ENCODE results near the gene CDH13. TPM values are rescaled to one million over a fixed set of nuclear protein-coding genes. Genes with fewer than 3 reads are reported as not detected.

Gene CDH13
- total RNA-seq, 1 experiment from 2014 or later, result 2.1 TPM

- DNase-seq (ENCODE audit: low spot score), result no peak
- Histone ChIP-seq H3K27ac (ENCODE audit: low read depth, low read length, poor library complexity, severe bottlenecking) (no peak overlapping the region), H3K27me3 (replicated peaks; ENCODE audit: insufficient read depth, low read depth, low read length, poor library complexity) (no peaks in the 10 kb centered on the region), H3K9me3 (ENCODE audit: low read depth, low read length, poor library complexity, severe bottlenecking) (no peaks in the 10 kb centered on the region), H3K4me3 (ENCODE audit: low read depth, low read length, poor library complexity, severe bottlenecking) (no peak overlapping the region), H3K36me3 (ENCODE audit: insufficient read depth, low read length, poor library complexity, severe bottlenecking) (no peaks in the 10 kb centered on the region), H3K4me1 (ENCODE audit: insufficient read depth, low read length, poor library complexity, severe bottlenecking) (peaks cover 27% of the 10 kb centered on the region)
- CTCF ChIA-PET, result no interaction called here
- intact Hi-C loops (cut with micrococcal nuclease; ENCODE audit: unreplicated experiment), result no loop called here
- TF ChIP-seq CTCF (conservative IDR thresholded peaks at IDR 0.05; ENCODE audit: low read depth, low read length), result no peak
- no peak for TF ChIP-seq EZH2 (IDR thresholded peaks at IDR 0.05; ENCODE audit: borderline replicate concordance, low read depth, low read length, poor library complexity, severe bottlenecking)
- BruUV-seq (replicated peaks), result no TSS peak
- POLR2A ChIA-PET (ENCODE audit: low non-redundant PET), result no interaction called here
Observed at GRCh38 chr16:82657239-82657638, 30.5 kb downstream of the CDH13 start.

- no peak overlapping the region for H3K4me3 ChIP-seq (ENCODE audit: low read depth, low read length, poor library complexity, severe bottlenecking)
- H3K27me3 ChIP-seq (replicated peaks; ENCODE audit: insufficient read depth, low read depth, low read length, poor library complexity), result no peaks in the 10 kb centered on the region
- no peaks in the 10 kb centered on the region for H3K36me3 ChIP-seq (ENCODE audit: insufficient read depth, low read length, poor library complexity, severe bottlenecking)
- H3K4me1 ChIP-seq (ENCODE audit: insufficient read depth, low read length, poor library complexity, severe bottlenecking), result peaks cover 22% of the 10 kb centered on the region
- no peak for DNase-seq (ENCODE audit: low spot score)
- no TSS peak for BruUV-seq (replicated peaks)
- intact Hi-C loops (cut with micrococcal nuclease; ENCODE audit: unreplicated experiment), result no loop called here
- POLR2A ChIA-PET (ENCODE audit: low non-redundant PET), result no interaction called here
- no peak for TF ChIP-seq CTCF (conservative IDR thresholded peaks at IDR 0.05; ENCODE audit: low read depth, low read length)
- TF ChIP-seq EZH2 (IDR thresholded peaks at IDR 0.05; ENCODE audit: borderline replicate concordance, low read depth, low read length, poor library complexity, severe bottlenecking), result no peak
- no peaks in the 10 kb centered on the region for H3K9me3 ChIP-seq (ENCODE audit: low read depth, low read length, poor library complexity, severe bottlenecking)
- no peak overlapping the region for H3K27ac ChIP-seq (ENCODE audit: low read depth, low read length, poor library complexity, severe bottlenecking)
- CTCF ChIA-PET, result no interaction called here
Observed at GRCh38 chr16:82657786-82658185, 31.0 kb downstream of the CDH13 start.

GRCh38 chr16:82658796-82659195 lies 32.0 kb downstream of the CDH13 start:
- no TSS peak for BruUV-seq (replicated peaks)
- TF ChIP-seq CTCF (conservative IDR thresholded peaks at IDR 0.05; ENCODE audit: low read depth, low read length), result no peak
- no peak for TF ChIP-seq EZH2 (IDR thresholded peaks at IDR 0.05; ENCODE audit: borderline replicate concordance, low read depth, low read length, poor library complexity, severe bottlenecking)
- DNase-seq (ENCODE audit: low spot score), result no peak
- ChIA-PET CTCF (no interaction called here), POLR2A (ENCODE audit: low non-redundant PET) (no interaction called here)
- H3K36me3 ChIP-seq (ENCODE audit: insufficient read depth, low read length, poor library complexity, severe bottlenecking), result no peaks in the 10 kb centered on the region
- no peak overlapping the region for H3K4me3 ChIP-seq (ENCODE audit: low read depth, low read length, poor library complexity, severe bottlenecking)
- H3K27ac ChIP-seq (ENCODE audit: low read depth, low read length, poor library complexity, severe bottlenecking), result no peak overlapping the region
- H3K27me3 ChIP-seq (replicated peaks; ENCODE audit: insufficient read depth, low read depth, low read length, poor library complexity), result no peaks in the 10 kb centered on the region
- intact Hi-C loops (cut with micrococcal nuclease; ENCODE audit: unreplicated experiment), result no loop called here
- H3K9me3 ChIP-seq (ENCODE audit: low read depth, low read length, poor library complexity, severe bottlenecking), result no peaks in the 10 kb centered on the region
- peaks cover 14% of the 10 kb centered on the region for H3K4me1 ChIP-seq (ENCODE audit: insufficient read depth, low read length, poor library complexity, severe bottlenecking)

Measured in A673 (cell line).